Measurements from ENCODE around the gene KRTAP4-8.

KRTAP4-8 gene

DNA sequence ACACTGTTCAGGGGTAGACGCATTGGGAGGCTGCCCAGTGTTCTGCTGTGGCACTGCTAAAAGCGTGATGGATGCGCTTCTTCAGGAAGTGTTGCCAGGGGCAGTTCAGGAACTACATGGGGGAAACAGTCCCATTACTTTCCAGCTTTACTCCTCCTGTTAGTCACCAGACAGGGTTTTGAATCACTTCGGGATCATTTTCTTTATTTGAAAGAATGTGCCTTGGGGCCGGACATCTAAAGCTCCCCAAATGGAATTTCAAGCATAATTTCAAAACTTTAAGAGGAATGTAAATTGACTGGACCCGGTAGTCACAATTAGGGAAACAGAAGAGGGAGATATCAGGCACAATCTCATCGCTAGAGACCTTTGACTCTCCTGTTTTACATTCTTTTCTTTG, 49.5 kb downstream of the KRTAP4-8 start:
- Histone ChIP-seq H3K4me1 (ENCODE audit: control insufficient read depth, insufficient read depth, low read length) (no peaks in the 10 kb centered on the region), H3K27ac (ENCODE audit: low read length) (no peak overlapping the region), H3K36me3 (ENCODE audit: control insufficient read depth in 2 of 2, insufficient read depth in 2 of 2, low read length in 2 of 2) (no peaks in the 10 kb centered on the region), H3K27me3 (ENCODE audit: control insufficient read depth in 1 of 2, insufficient read depth in 2 of 2, low read length in 2 of 2) (peaks cover 3 to 5% of the 10 kb centered on the region in 2 donors), H3K9ac (ENCODE audit: low read length in 2 of 2) (no peak overlapping the region), H3K9me3 (ENCODE audit: control insufficient read depth in 2 of 2, low read length in 2 of 2) (no peaks in the 10 kb centered on the region), H3K4me3 (ENCODE audit: low read length in 2 of 2) (no peak overlapping the region)

Data from stomach smooth muscle (tissue), 2 donors.